Measurements from ENCODE around the gene C1orf50.

The C1orf50 gene

GRCh38 chr1:42784946-42785693 lies 18.1 kb downstream of the C1orf50 start, which contains the start of gene TMEM269:
TSS of gene TMEM269 (plus strand) at chr1:42784991. CDS start at chr1:42789894, 4,903 bp downstream.
- TF ChIP-seq CTCF (conservative IDR thresholded peaks at IDR 0.05; ENCODE audit: low read depth, low read length): no peak
- H3K4me3 ChIP-seq (ENCODE audit: low read length): peak within 1 kb of the TSS; percentile 37
- no peak for DNase-seq (ENCODE audit: low read depth)

GRCh38 chr1:42786097-42786496 lies 19.0 kb downstream of the C1orf50 start:
- DNase-seq (ENCODE audit: low read depth): no peak
- H3K4me3 ChIP-seq (ENCODE audit: low read length): no peak overlapping the region

GRCh38 chr1:42788021-42788420 lies 21.0 kb downstream of the C1orf50 start:
- no peak for TF ChIP-seq CTCF (conservative IDR thresholded peaks at IDR 0.05; ENCODE audit: low read depth, low read length)
- no peak for DNase-seq (ENCODE audit: low read depth)
- H3K4me3 ChIP-seq (ENCODE audit: low read length): no peak overlapping the region

More at GRCh38 chr1:42786097-42786496, 19.0 kb downstream of the C1orf50 start:
- TF ChIP-seq CTCF (conservative IDR thresholded peaks at IDR 0.05; ENCODE audit: low read depth, low read length): no peak

GRCh38 chr1:42793824-42794223 lies 26.8 kb downstream of the C1orf50 start:
- no peak for DNase-seq (ENCODE audit: low read depth)
- TF ChIP-seq CTCF (conservative IDR thresholded peaks at IDR 0.05; ENCODE audit: low read depth, low read length): no peak

GRCh38 chr1:42797414-42797813 lies 30.4 kb downstream of the C1orf50 start:
- TF ChIP-seq CTCF (conservative IDR thresholded peaks at IDR 0.05; ENCODE audit: low read depth, low read length): no peak
- no peak overlapping the region for H3K4me3 ChIP-seq (ENCODE audit: low read length)
- no peak for DNase-seq (ENCODE audit: low read depth)

More at GRCh38 chr1:42793824-42794223, 26.8 kb downstream of the C1orf50 start:
- H3K4me3 ChIP-seq (ENCODE audit: low read length): no peak overlapping the region

GRCh38 chr1:42797979-42798378 lies 30.9 kb downstream of the C1orf50 start:
- DNase-seq (ENCODE audit: low read depth): no peak
- H3K4me3 ChIP-seq (ENCODE audit: low read length): no peak overlapping the region
- TF ChIP-seq CTCF (conservative IDR thresholded peaks at IDR 0.05; ENCODE audit: low read depth, low read length): no peak

All from retinal pigment epithelial cell (primary cell).